NCI-H2196 (cell line): ENCODE results near the gene PALLD.
"Not testable (repeated sequence)": the region's sequence is repeated elsewhere in the genome, so short reads cannot be mapped to it uniquely, and the experiment has no call there.

Source experiments
- DNase-seq: peaks from one replicate; lab custom pipeline; 2025; ENCODE audit not compliant: unreplicated experiment; lab: John Stamatoyannopoulos, UW

PALLD gene

DNA sequence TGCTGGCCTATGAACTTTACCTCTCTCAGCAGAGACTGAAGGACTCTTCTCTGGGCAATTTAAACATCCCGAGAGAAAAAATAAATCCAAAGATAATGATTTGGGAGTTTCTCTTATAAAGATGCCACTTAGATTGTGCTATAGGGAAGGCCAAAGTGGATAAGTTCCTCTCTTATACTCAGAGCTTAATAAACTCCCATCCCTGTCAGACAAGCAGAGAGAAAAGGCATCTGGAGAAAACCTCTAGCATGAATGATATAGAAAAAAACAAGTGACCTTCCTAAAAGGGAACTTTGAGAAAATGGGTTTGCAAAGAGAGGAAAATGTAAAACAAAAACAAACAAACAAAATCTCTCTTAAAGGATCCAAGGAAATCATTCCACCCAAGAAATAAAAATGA is 199.4 kb downstream of the PALLD start:
- no peak for DNase-seq

DNA sequence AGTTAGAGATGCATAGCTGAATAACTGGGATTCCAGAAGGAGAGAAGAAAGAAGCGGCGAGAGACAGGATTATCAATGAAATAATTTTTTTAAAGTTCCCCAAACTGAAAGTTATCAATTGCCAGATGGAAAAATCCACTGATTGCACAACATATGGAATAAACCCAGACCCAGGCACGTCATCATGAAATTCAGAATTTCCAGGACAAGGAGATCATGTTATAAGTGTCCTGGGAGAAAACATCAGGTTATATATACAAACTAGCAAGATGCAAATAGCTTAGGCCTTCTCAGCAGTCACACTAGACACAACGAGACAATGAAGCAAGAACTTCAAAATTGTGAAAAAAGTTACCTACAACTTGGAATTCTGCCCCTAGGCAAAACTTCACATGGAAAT is 200.0 kb downstream of the PALLD start:
- DNase-seq, result no peak

DNA sequence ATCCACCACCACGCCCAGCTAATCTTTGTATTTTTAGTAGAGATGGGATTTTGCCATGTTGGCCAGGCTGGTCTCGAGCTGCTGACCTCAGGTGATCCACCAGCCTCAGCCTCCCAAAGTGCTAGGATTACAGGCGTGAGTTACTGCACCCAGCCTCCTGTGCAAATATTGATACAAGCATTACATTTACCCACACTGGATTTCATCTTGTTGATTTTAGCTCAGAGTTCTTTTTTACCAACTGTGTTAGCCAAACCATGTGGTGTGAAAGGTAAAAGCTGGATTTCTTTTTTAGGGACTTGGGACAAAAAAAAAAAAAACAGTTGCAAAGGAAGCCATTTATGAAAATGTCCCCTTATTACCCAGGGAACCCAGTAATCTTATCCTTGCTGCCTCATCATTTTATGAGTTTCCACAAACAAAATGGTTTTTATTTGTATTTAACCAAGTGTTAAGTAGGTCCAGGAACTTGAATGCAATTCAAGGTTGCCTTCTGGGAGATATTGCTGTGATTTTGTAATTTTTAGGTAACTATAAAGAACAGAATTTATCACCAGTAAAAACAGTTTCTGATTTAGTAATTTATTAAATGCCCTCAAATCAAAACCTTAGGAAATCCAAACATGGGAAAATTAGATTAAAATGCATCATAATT is 202.5 kb downstream of the PALLD start:
- DNase-seq, result peak; percentile 8

GRCh38 chr4:168701061-168701460 is 204.2 kb downstream of the PALLD start:
- DNase-seq, result no peak

DNA sequence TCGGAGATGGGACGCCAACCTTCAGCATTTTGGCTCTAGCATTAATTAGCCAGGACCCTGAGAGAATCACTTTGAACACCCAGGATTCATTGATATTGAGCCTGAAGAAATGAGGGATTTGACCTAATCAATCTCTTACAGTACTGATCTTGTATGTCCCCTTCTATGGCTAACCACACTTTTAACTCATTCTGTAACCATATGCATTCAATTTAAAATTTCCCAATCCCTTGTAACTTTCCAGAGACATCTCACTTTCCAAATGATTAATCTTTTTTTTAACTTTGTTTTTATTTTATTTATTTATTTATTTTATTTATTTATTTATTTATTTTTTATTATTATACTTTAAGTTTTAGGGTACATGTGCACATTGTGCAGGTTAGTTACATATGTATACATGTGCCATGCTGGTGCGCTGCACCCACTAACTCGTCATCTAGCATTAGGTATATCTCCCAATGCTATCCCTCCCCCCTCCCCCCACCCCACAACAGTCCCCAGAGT is 205.8 kb downstream of the PALLD start:
- not testable (repeated sequence) for DNase-seq

DNA sequence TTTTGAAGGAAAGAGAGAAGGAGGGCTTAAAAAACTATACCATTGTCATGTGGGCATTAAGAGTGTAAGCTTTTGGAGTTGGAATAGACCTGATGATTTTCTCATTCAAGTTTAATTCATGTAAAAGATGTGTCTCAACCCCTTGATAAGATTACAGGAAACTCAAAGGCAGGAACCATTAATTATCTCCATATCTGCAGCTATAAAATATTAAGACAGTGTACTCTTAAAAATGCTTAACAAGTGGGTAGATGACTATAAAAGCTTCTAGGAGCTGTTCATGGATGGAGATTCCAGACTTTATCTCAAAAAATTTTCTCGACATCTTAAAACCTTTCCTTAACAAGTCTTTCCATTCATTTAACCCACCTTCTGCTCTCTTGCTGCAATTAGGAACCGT is 208.3 kb downstream of the PALLD start:
- DNase-seq, result no peak

DNA sequence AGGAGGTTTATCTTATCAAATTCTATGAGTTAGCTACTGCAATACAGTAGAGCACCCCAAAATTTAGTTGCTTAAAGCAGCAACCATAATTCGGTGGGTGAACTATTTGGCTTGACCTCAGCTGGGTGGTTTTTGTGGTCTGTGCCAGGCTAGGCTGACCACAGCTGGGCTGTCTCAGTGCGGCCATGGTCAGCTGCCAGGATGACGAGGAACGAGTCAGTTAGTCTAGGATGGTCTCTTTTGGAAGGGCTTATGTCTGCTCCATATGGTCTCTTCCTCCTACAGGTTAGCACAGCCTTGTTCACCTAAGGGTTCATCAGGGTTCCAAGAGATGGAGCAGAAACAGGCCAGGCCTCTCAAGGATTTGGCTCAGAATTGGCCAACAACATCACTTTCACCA is 210.4 kb downstream of the PALLD start:
- DNase-seq, result no peak

DNA sequence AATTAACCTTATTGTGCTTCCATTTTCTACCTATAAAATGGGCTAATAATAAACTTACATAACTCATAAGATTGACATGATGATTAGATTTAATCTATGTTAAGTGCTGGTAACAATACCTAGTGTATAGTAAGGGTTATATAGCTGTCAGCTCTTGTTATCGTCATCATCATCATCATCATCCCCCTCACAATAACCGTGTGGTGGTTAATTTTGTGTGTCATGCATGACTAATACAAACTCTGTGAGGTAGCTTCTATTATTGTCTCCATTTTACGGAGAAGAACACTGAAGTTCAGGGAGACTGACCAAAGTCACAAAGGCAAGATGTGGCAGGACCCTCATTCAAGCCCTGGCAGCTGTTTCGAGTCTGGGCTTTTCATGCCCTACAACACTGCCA is 211.3 kb downstream of the PALLD start:
- DNase-seq, result no peak

- no peak for DNase-seq
These were observed 213.6 kb downstream of the PALLD start for GRCh38 chr4:168710353-168710946.

- DNase-seq, result no peak
These were observed 214.6 kb downstream of the PALLD start for GRCh38 chr4:168711197-168712140.

GRCh38 chr4:168712316-168712890 is 215.6 kb downstream of the PALLD start:
- DNase-seq, result no peak

- no peak for DNase-seq
These were observed 216.4 kb downstream of the PALLD start for GRCh38 chr4:168713253-168713652.

DNA sequence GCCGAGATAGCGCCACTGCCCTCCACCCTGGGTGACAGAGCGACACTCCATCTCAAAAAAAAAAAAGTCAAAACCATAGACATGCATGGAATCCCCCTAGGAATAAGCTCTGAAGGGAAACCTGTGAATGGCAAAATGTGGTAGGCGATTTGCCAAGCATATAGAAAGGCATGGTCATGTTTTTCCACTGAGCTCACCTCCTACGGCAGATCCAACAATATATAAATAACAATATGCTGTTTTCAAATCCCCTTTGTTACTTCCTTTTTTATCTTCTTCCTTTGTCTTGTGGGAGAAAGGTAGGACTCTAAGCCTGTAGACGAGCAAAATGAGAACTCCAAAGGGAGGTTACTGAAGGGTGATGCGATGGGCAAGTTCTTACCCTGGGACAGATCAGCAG is 219.0 kb downstream of the PALLD start:
- no peak for DNase-seq

DNA sequence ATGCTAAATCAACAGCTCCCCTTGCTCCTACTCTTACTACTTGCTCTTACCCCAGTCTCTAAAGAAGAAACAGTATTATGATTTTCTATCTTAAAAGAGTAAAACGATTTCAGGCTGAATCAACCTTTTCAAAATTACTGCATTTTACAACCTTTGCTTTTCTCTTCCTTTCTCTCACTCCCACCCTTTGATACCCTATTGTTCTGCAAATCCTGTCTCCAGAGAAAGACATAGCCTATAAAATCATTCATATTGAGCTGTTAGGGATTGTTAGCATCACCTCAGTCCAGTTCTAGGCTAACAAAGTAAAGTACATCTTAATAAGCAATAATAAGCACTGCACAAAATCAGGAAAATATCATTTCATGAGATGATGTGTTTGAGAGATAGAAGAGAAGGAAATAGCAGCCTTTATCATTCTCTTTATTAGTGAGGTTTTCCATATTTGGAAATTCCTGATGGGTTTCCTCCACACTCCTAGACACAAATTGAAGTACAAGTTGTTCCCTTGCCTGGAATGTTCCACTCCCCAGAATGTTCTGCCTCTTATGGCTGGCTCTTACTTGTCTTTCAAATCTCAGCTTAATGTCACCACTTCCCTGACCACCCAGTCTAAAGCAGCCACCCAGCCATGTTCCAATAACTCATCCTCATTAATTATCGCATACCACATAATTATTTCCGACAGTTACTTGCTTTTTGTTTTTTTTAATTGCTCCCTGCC is 219.7 kb downstream of the PALLD start:
- DNase-seq, result no peak

DNA sequence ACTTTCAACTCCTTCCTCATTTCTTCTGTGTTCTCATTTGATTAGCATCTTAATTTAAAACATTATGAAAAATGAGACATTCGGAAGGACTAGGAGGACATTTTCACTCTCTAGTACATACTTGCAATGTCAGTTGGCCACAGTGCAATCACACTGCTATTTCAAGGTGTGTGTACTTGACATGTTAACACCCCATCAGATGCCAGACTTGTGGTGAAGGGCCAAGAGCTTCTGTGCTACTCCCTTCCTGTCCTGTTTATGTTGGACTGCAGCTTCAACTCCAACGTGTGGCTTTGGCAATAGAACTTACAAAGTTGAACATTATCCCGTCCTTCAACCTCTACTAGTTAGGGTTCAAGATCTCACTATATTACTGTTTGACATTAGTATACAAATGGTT is 221.0 kb downstream of the PALLD start:
- no peak for DNase-seq

GRCh38 chr4:168719725-168720124 is 222.9 kb downstream of the PALLD start:
- DNase-seq, result no peak

- DNase-seq, result no peak
These were observed 223.6 kb downstream of the PALLD start for GRCh38 chr4:168720396-168720900.

GRCh38 chr4:168722391-168722790 is 225.5 kb downstream of the PALLD start:
- no peak for DNase-seq

GRCh38 chr4:168723020-168723419 is 226.2 kb downstream of the PALLD start:
- no peak for DNase-seq

GRCh38 chr4:168723569-168723968 is 226.7 kb downstream of the PALLD start:
- DNase-seq, result no peak

DNA sequence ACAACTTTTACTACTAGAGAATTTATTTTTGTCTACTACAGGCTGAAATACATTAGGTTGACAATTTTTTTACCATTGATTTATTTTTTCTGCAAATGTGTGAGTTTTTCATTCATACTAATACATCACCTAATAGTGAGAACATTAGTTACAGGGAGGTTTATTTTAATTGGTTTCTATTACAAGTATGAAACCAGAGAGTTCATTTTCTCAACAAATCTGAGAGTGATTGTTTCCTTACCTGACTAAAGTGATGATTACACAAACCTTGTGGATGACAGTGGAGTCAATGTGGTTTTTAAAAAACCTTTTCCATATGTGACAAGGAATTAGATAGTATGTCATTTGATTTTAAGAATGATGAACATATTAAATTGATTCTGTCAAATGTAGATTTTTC is 227.4 kb downstream of the PALLD start:
- DNase-seq, result no peak
